Testis (tissue), 3 donors: ENCODE data around the gene IER5L. TPM values are rescaled to one million over a fixed set of nuclear protein-coding genes. Genes with fewer than 3 reads are reported as not detected.

Experiments used
- DNase-seq: peaks from one replicate; pipeline ENCODE4 v3.0.0-alpha.2; 2019
- H3K27ac ChIP-seq, 2 donors: fragments of 200-600 bp; sonication (generic); one replicate each; pipeline ENCODE4 v1.5.1; 2019
- H3K27me3 ChIP-seq: fragments of 200-600 bp; sonication (generic); one replicate; pipeline ENCODE4 v1.5.1; 2019
- H3K36me3 ChIP-seq: fragments of 200-600 bp; sonication (generic); one replicate; pipeline ENCODE4 v1.5.1; 2017; ENCODE audit warnings: low read depth; ENCODE audit errors: missing control alignments
- H3K4me1 ChIP-seq: fragments of 200-600 bp; sonication (generic); one replicate; pipeline ENCODE4 v1.5.1; 2019
- H3K4me3 ChIP-seq, 2 donors: fragments of 200-600 bp; sonication (generic); one replicate each; pipeline ENCODE4 v1.5.1; 2017 to 2019
- H3K9me3 ChIP-seq: fragments of 200-600 bp; sonication (generic); one replicate; pipeline ENCODE4 v1.5.1; 2017
- CTCF ChIP-seq, 3 experiments: fragments of 450-650 bp in 2 of 3; fragments of 200-600 bp in 1 of 3; sonication (generic) in 1 of 3; IDR thresholded peaks; one replicate each; pipeline ENCODE4 v1.5.1; 2016 to 2019; ENCODE audit warnings: antibody characterized with exemption in 3 of 3, mild to moderate bottlenecking in 2 of 3, moderate library complexity in 1 of 3
- POLR2A ChIP-seq: fragments of 450-650 bp; IDR thresholded peaks from one replicate; pipeline ENCODE4 v1.6.1; 2017; ENCODE audit warnings: antibody characterized with exemption, mild to moderate bottlenecking, moderate library complexity
- WGBS, 2 donors: methylation state at CpG; one replicate each; pipeline ENCODE4 v1.1.5; 2018; 5-methylcytosine and 5-hydroxymethylcytosine counted together
- intact Hi-C: fragments of 100-400 bp; cut with DNase I; formaldehyde crosslinking; loops from one replicate; pipeline ENCODE4 v1.15.1; 2023; ENCODE audit warnings: low total_unique reads
- polyA plus RNA-seq: library from polyadenylated mRNA; stranded (reverse); fragments of 350-450 nt; fragmentation: Illumina TruSeq; extraction: RNeasy Lipid Tissue Mini Kit (QIAGEN cat#74804); gene quantifications from one replicate; pipeline ENCODE4 v1.2.3, GENCODE V29; 2014; ENCODE audit warnings: low read depth, low replicate concordance; ENCODE audit not compliant: insufficient read depth
- total RNA-seq, 2 donors: library from RNA; depleted of rRNA; stranded (reverse); fragments of >200 nt; gene quantifications; one replicate each; pipeline ENCODE4 v1.2.3, GENCODE V29; 2016

Gene IER5L
- total and polyA plus RNA-seq, 3 donors from 2014 or later, result 4.8 to 25.4 (median 12.6) TPM

- TF ChIP-seq POLR2A (no peak), CTCF (IDR thresholded peaks at IDR 0.05) (no peak)
- no peaks in the 10 kb centered on the region for H3K36me3 ChIP-seq
- H3K27ac ChIP-seq, result no peak overlapping the region
- no peaks in the 10 kb centered on the region for H3K27me3 ChIP-seq
- WGBS, 2 donors, result 74 to 86% methylated on average over 7 of the region's 7 CpGs
- no peaks in the 10 kb centered on the region for H3K9me3 ChIP-seq
- no peak for DNase-seq
- peaks cover 11% of the 10 kb centered on the region for H3K4me1 ChIP-seq
- intact Hi-C loops, result no loop called here
- H3K4me3 ChIP-seq, result no peak overlapping the region
Measured at GRCh38 chr9:129221233-129221632, 43.2 kb upstream of the IER5L start.

- Histone ChIP-seq H3K27me3 (no peaks in the 10 kb centered on the region), H3K9me3 (no peaks in the 10 kb centered on the region), H3K4me3 (no peak overlapping the region), H3K36me3 (no peaks in the 10 kb centered on the region), H3K27ac (no peak overlapping the region), H3K4me1 (peaks cover 7% of the 10 kb centered on the region)
- intact Hi-C loops, result no loop called here
- 80 to 89% methylated on average over 6 of the region's 6 CpGs for WGBS, 2 donors
- no peak for DNase-seq
- no peak for TF ChIP-seq CTCF (IDR thresholded peaks at IDR 0.05)
- TF ChIP-seq POLR2A, result no peak
Measured at GRCh38 chr9:129220771-129221170, 42.7 kb upstream of the IER5L start.

DNA sequence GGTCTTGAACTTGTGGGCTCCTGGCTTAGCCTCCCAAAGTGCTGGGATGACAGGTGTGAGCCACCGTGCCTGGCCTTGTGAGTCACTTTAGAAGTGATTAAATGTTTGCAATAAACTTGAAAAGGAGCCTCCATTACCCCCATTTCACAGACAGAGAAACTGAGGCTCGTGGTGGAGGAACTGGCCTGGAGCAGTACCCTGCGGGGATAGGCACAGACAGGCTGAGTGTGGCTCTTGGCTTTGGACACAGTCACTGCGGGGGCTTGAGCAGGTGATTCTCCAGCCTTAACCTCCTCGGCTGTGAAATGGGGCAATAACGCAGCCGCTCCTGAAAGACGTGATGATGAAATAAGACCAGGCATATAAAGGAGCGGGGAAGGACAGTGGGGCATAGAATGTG, 40.9 kb upstream of the IER5L start:
- Histone ChIP-seq H3K4me3 (no peak overlapping the region), H3K9me3 (no peaks in the 10 kb centered on the region), H3K27me3 (no peaks in the 10 kb centered on the region), H3K36me3 (no peaks in the 10 kb centered on the region), H3K4me1 (no peaks in the 10 kb centered on the region), H3K27ac (no peak overlapping the region)
- TF ChIP-seq POLR2A, result no peak
- no peak for TF ChIP-seq CTCF (IDR thresholded peaks at IDR 0.05)
- intact Hi-C loops, result no loop called here
- 71 to 77% methylated on average over 9 of the region's 9 CpGs for WGBS, 2 donors
- DNase-seq, result no peak

GRCh38 chr9:129218272-129218625, 40.2 kb upstream of the IER5L start:
- Histone ChIP-seq H3K36me3 (no peaks in the 10 kb centered on the region), H3K4me1 (no peaks in the 10 kb centered on the region), H3K9me3 (no peaks in the 10 kb centered on the region), H3K4me3 (no peak overlapping the region), H3K27me3 (no peaks in the 10 kb centered on the region), H3K27ac (no peak overlapping the region)
- intact Hi-C loops, result no loop called here
- WGBS, 2 donors, result 82 to 100% methylated on average over 2 to 6 of the region's 6 CpGs
- DNase-seq, result no peak
- TF ChIP-seq POLR2A (no peak), CTCF (IDR thresholded peaks at IDR 0.05) (no peak)

GRCh38 chr9:129213551-129213950, 35.5 kb upstream of the IER5L start:
- no peaks in the 10 kb centered on the region for H3K27me3 ChIP-seq
- no peak overlapping the region for H3K4me3 ChIP-seq
- H3K9me3 ChIP-seq, result no peaks in the 10 kb centered on the region
- no peak for DNase-seq
- WGBS, 2 donors, result 93 to 94% methylated on average over 5 of the region's 5 CpGs
- intact Hi-C loops, result no loop called here
- TF ChIP-seq POLR2A (no peak), CTCF (IDR thresholded peaks at IDR 0.05) (no peak)
- H3K36me3 ChIP-seq, result no peaks in the 10 kb centered on the region
- H3K4me1 ChIP-seq, result no peaks in the 10 kb centered on the region
- H3K27ac ChIP-seq, result no peak overlapping the region
